ENCODE data around the gene DQX1.

The DQX1 gene

GRCh38 chr2:74496997-74497776, 28.8 kb downstream of the DQX1 start:
- Histone ChIP-seq H3K4me3 (IDR thresholded peaks at IDR 0.05; ENCODE audit: insufficient read depth, low read depth, low read length) (no peak overlapping the region), H2AFZ (ENCODE audit: low read depth) (no peak overlapping the region), H3K9ac (no peak overlapping the region), H3K36me3 (ENCODE audit: insufficient read depth) (no peaks in the 10 kb centered on the region), H3K4me1 (ENCODE audit: low read depth, poor library complexity, severe bottlenecking) (peaks cover 5% of the 10 kb centered on the region), H3K27me3 (ENCODE audit: insufficient read depth, low read depth) (peaks cover 3% of the 10 kb centered on the region; the same call in 1 of the 2 replicates), H3K27ac (no peak overlapping the region), H4K20me1 (ENCODE audit: insufficient read depth) (no peaks in the 10 kb centered on the region), H3K79me2 (ENCODE audit: insufficient read depth, low read depth) (no peaks in the 10 kb centered on the region), H3K4me2 (no peak overlapping the region)
- TF ChIP-seq CTCF (conservative IDR thresholded peaks at IDR 0.05; ENCODE audit: low read depth, low read length), result no peak

- TF ChIP-seq CTCF (conservative IDR thresholded peaks at IDR 0.05; ENCODE audit: low read depth, low read length), result no peak
- no peaks in the 10 kb centered on the region for H3K36me3 ChIP-seq (ENCODE audit: insufficient read depth)
- no peaks in the 10 kb centered on the region for H4K20me1 ChIP-seq (ENCODE audit: insufficient read depth)
- no peaks in the 10 kb centered on the region for H3K27me3 ChIP-seq (ENCODE audit: insufficient read depth, low read depth)
- H3K79me2 ChIP-seq (ENCODE audit: insufficient read depth, low read depth), result no peaks in the 10 kb centered on the region
- no peak overlapping the region for H3K4me2 ChIP-seq
- H3K4me1 ChIP-seq (ENCODE audit: low read depth, poor library complexity, severe bottlenecking), result no peaks in the 10 kb centered on the region
- H3K27ac ChIP-seq, result no peak overlapping the region
- H3K9ac ChIP-seq, result no peak overlapping the region
- no peak overlapping the region for H2AFZ ChIP-seq (ENCODE audit: low read depth)
- no peak overlapping the region for H3K4me3 ChIP-seq (IDR thresholded peaks at IDR 0.05; ENCODE audit: insufficient read depth, low read depth, low read length)
Measured at GRCh38 chr2:74495440-74495839, 30.6 kb downstream of the DQX1 start.

DNA sequence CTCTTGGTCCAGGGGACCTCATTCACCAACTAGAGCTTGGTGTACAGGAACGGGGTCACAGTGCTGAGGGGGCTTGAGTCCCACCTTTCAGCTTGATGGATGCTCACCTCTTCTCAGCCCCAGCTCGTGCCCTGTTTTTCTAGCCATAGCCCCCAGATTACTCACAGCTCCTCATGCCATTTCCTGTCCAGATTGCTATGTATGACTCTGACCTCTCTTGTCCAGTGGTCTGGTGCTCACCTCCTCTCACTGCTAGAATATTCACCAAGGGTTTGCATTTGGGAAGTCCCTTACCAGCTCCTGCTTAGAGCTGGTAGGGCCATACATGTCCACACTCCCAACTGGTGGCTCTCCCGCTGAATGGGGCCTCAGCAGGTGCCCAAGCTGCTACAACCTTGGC, 32.5 kb downstream of the DQX1 start:
- Histone ChIP-seq H3K27me3 (ENCODE audit: insufficient read depth, low read depth) (no peaks in the 10 kb centered on the region), H3K36me3 (ENCODE audit: insufficient read depth) (no peaks in the 10 kb centered on the region), H3K9ac (no peak overlapping the region), H4K20me1 (ENCODE audit: insufficient read depth) (no peaks in the 10 kb centered on the region), H3K4me2 (no peak overlapping the region), H3K27ac (no peak overlapping the region), H3K4me1 (ENCODE audit: low read depth, poor library complexity, severe bottlenecking) (no peaks in the 10 kb centered on the region), H3K4me3 (IDR thresholded peaks at IDR 0.05; ENCODE audit: insufficient read depth, low read depth, low read length) (no peak overlapping the region), H2AFZ (ENCODE audit: low read depth) (no peak overlapping the region), H3K79me2 (ENCODE audit: insufficient read depth, low read depth) (no peaks in the 10 kb centered on the region)
- TF ChIP-seq CTCF (conservative IDR thresholded peaks at IDR 0.05; ENCODE audit: low read depth, low read length), result no peak

DNA sequence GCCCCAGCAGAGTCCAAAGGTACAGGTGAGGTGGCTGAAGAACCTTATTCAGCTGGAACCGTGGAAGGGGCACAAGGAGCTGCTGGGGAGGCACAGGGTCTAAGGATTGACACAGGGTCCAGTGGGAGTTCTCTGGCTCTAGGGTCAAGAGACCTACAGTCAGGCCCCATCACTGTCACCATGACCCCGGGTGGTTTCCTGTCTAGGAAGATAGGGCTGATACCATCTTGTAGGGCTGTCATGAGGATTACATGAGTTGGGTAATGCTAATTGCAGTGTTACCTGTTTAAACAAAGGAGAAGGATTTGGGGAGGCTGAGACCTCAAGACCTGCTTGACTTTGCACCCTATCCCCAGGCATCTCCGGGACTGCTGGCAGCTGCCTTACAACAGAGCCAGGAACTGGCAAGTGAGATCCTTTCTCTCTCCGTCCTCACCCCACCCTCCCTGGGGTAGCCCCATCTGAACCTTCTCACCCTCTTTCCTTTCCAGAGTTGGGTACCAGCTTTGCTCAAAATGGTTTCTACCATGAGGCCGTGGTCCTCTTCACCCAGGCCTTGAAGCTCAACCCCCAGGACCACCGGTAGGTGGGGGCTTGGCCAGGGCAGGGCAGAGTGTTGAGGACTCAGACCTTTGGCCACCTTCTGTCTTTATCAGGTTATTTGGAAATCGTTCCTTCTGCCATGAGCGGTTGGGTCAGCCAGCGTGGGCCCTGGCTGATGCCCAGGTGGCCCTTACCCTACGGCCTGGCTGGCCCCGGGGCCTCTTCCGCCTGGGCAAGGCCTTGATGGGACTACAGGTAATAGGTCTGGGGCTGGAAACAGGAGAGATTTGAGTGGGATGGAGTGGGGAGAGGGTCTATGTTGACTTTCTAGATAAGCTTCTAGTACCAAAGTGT, 34.1 kb downstream of the DQX1 start:
- no peak for TF ChIP-seq CTCF (conservative IDR thresholded peaks at IDR 0.05; ENCODE audit: low read depth, low read length)
- Histone ChIP-seq H3K4me3 (IDR thresholded peaks at IDR 0.05; ENCODE audit: insufficient read depth, low read depth, low read length) (no peak overlapping the region), H3K9ac (no peak overlapping the region), H3K27me3 (ENCODE audit: insufficient read depth, low read depth) (no peaks in the 10 kb centered on the region), H4K20me1 (ENCODE audit: insufficient read depth) (no peaks in the 10 kb centered on the region), H3K36me3 (ENCODE audit: insufficient read depth) (no peaks in the 10 kb centered on the region), H3K4me2 (no peak overlapping the region), H2AFZ (ENCODE audit: low read depth) (no peak overlapping the region), H3K4me1 (ENCODE audit: low read depth, poor library complexity, severe bottlenecking) (no peaks in the 10 kb centered on the region), H3K79me2 (ENCODE audit: insufficient read depth, low read depth) (no peaks in the 10 kb centered on the region), H3K27ac (no peak overlapping the region)

All from KMS-11 (cell line).